ENCODE results near the gene GRIFIN. TPM values are rescaled to one million over a fixed set of nuclear protein-coding genes. Genes with fewer than 3 reads are reported as not detected.

The GRIFIN gene
- polyA plus RNA-seq, 2 of the 4 experiments (the other 2 are of a cell fraction), result not detected

DNA sequence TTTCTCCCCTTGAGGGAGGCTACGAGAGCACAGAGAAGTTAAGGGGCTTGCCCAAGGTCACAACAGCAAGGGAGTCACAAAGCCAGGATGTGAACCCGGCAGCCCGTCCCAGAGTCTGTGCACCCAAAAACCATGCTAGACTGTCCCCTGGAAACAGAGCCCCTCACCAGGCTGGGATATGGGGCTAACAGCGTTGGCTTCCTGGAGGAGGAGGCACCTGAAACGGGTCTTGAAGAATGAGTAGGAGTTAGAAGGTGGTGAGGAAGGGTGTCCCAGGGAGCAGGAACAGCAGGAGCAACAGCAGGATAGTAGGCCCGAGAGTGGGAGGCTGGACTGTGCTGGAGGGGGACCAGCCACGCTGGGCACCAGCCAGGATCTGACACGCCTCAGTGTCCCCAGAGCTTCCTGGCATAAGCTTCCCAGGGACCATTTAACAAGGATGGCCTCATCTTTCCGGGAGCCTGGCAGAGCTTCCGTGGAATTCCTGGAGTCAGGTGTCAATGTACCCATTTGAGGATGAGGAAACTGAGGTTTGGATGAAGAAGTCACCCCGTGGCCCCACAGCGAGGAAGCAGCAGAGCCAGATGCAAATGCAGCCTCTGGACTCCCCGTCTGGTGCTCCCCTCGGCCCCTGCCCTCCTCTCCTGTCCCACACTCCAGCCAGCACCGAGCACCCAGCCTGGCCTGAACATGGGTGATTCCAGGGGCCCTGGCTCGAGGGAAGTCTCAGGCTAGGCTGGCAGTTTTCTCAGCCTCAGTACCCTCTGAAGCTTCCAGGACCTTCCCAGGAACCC is 3.3 kb upstream of the GRIFIN start:
- no peak for FAIRE-seq
- no peak for DNase-seq (ENCODE audit: low read depth in 1 of 2, low spot score in 1 of 2)
- POLR2A ChIA-PET, result no interaction called here
- TF ChIP-seq SREBF2 (IDR thresholded peaks at IDR 0.05) (no peak), ZFP36 (IDR thresholded peaks at IDR 0.05; ENCODE audit: borderline replicate concordance, partially characterized antibody) (peak; percentile 47)
- WGBS (ENCODE audit: missing lambda C conversion rate), result 81% methylated on average over 16 of the region's 16 CpGs
- Histone ChIP-seq H3K9me3 (peaks cover 11% of the 10 kb centered on the region; the same call in 2 of the 3 replicates), H3K4me3 (no peak overlapping the region), H3K4me1 (peaks cover 10% of the 10 kb centered on the region; the same call in 1 of the 3 replicates), H3K27ac (no peak overlapping the region), H3K4me2 (no peak overlapping the region)
- no peak for ATAC-seq
- CTCF ChIA-PET, result interaction anchor here (1.0 to 5.9 kb wide), 9 partner anchors 10 to 231 kb away, joined by 3 to 45 read pairs (median 7); no protein-coding TSS in a partner anchor

DNA sequence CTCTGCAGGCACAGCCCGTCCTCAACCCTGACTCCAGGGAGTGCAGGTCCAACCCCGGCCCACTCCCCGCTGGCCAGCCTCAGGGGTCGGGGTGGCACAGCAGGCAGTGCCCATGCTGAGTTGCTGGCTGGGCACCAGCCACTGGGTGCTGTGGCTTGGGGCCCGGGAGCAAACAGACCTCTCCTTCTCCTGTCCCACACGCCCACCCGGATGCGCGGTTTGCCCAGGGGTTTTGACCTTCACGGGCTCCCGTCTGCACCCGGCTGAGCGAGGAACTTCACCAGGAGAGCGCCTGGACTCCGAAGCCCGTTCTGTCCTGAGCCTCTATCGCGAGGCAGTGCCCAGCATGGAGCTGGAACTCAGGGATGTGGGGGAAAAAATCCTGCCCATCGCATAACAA is 2.6 kb upstream of the GRIFIN start:
- DNase-seq (ENCODE audit: low read depth in 1 of 2, low spot score in 1 of 2), result no peak
- Histone ChIP-seq H3K4me1 (peaks cover 10% of the 10 kb centered on the region; the same call in 1 of the 3 replicates), H3K9me3 (peaks cover 11% of the 10 kb centered on the region; the same call in 2 of the 3 replicates), H3K27ac (peak overlapping the region in 1 of 2 experiments; percentile 76; a peak in 2 of 6 replicates), H3K4me3 (no peak overlapping the region), H3K4me2 (no peak overlapping the region)
- TF ChIP-seq POLR2AphosphoS2 (conservative IDR thresholded peaks at IDR 0.05; ENCODE audit: low read length) (no peak), NR3C1 (IDR thresholded peaks at IDR 0.05) (no peak), RAD21 (conservative IDR thresholded peaks at IDR 0.05 in 1 of 2, IDR thresholded peaks at IDR 0.05 in 1 of 2) (no peak), ESRRA (IDR thresholded peaks at IDR 0.05; ENCODE audit: borderline replicate concordance, low read length) (no peak), KDM1A (IDR thresholded peaks at IDR 0.05; ENCODE audit: low read depth) (no peak), CHD2 (IDR thresholded peaks at IDR 0.05; ENCODE audit: low read length, partially characterized antibody) (no peak), POLR2A (IDR thresholded peaks at IDR 0.05; ENCODE audit: low read length) (no peak), HOXB5 (CRISPR knock-in tag; IDR thresholded peaks at IDR 0.05) (no peak), RCOR1 (IDR thresholded peaks at IDR 0.05; ENCODE audit: low read depth, low read length) (no peak), ZNF302 (CRISPR knock-in tag; IDR thresholded peaks at IDR 0.05) (no peak), CBX8 (IDR thresholded peaks at IDR 0.05) (no peak), ZFP36 (IDR thresholded peaks at IDR 0.05; ENCODE audit: borderline replicate concordance, partially characterized antibody) (no peak), RNF2 (IDR thresholded peaks at IDR 0.05; ENCODE audit: borderline replicate concordance, low read depth) (no peak)
- TF ChIP-seq, protein P1, sequence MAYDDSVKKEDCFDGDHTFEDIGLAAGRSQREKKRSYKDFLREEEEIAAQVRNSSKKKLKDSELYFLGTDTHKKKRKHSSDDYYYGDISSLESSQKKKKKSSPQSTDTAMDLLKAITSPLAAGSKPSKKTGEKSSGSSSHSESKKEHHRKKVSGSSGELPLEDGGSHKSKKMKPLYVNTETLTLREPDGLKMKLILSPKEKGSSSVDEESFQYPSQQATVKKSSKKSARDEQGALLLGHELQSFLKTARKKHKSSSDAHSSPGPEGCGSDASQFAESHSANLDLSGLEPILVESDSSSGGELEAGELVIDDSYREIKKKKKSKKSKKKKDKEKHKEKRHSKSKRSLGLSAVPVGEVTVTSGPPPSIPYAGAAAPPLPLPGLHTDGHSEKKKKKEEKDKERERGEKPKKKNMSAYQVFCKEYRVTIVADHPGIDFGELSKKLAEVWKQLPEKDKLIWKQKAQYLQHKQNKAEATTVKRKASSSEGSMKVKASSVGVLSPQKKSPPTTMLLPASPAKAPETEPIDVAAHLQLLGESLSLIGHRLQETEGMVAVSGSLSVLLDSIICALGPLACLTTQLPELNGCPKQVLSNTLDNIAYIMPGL (CRISPR knock-in tag; IDR thresholded peaks at IDR 0.05; ENCODE audit: borderline replicate concordance), result no peak
- TF ChIP-seq, protein P2, sequence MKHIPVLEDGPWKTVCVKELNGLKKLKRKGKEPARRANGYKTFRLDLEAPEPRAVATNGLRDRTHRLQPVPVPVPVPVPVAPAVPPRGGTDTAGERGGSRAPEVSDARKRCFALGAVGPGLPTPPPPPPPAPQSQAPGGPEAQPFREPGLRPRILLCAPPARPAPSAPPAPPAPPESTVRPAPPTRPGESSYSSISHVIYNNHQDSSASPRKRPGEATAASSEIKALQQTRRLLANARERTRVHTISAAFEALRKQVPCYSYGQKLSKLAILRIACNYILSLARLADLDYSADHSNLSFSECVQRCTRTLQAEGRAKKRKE (CRISPR knock-in tag; IDR thresholded peaks at IDR 0.05; ENCODE audit: low read depth), result no peak
- TF ChIP-seq, protein P3, sequence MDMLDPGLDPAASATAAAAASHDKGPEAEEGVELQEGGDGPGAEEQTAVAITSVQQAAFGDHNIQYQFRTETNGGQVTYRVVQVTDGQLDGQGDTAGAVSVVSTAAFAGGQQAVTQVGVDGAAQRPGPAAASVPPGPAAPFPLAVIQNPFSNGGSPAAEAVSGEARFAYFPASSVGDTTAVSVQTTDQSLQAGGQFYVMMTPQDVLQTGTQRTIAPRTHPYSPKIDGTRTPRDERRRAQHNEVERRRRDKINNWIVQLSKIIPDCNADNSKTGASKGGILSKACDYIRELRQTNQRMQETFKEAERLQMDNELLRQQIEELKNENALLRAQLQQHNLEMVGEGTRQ (IDR thresholded peaks at IDR 0.05), result no peak
- TF ChIP-seq, protein P4, sequence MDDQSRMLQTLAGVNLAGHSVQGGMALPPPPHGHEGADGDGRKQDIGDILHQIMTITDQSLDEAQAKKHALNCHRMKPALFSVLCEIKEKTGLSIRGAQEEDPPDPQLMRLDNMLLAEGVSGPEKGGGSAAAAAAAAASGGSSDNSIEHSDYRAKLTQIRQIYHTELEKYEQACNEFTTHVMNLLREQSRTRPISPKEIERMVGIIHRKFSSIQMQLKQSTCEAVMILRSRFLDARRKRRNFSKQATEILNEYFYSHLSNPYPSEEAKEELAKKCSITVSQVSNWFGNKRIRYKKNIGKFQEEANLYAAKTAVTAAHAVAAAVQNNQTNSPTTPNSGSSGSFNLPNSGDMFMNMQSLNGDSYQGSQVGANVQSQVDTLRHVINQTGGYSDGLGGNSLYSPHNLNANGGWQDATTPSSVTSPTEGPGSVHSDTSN (IDR thresholded peaks at IDR 0.05), result no peak
- TF ChIP-seq, protein P5, sequence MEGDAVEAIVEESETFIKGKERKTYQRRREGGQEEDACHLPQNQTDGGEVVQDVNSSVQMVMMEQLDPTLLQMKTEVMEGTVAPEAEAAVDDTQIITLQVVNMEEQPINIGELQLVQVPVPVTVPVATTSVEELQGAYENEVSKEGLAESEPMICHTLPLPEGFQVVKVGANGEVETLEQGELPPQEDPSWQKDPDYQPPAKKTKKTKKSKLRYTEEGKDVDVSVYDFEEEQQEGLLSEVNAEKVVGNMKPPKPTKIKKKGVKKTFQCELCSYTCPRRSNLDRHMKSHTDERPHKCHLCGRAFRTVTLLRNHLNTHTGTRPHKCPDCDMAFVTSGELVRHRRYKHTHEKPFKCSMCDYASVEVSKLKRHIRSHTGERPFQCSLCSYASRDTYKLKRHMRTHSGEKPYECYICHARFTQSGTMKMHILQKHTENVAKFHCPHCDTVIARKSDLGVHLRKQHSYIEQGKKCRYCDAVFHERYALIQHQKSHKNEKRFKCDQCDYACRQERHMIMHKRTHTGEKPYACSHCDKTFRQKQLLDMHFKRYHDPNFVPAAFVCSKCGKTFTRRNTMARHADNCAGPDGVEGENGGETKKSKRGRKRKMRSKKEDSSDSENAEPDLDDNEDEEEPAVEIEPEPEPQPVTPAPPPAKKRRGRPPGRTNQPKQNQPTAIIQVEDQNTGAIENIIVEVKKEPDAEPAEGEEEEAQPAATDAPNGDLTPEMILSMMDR (IDR thresholded peaks at IDR 0.05), result no peak
- TF ChIP-seq, protein P6, sequence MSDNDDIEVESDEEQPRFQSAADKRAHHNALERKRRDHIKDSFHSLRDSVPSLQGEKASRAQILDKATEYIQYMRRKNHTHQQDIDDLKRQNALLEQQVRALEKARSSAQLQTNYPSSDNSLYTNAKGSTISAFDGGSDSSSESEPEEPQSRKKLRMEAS (IDR thresholded peaks at IDR 0.05), result no peak
- 82% methylated on average over 17 of the region's 19 CpGs for WGBS (ENCODE audit: missing lambda C conversion rate)
- ChIA-PET POLR2A (no interaction called here), CTCF (interaction anchor here (0.8 to 5.9 kb wide), 22 partner anchors 8 to 232 kb away, joined by 3 to 45 read pairs (median 4); no protein-coding TSS in a partner anchor)
- FAIRE-seq, result no peak
- no peak for ATAC-seq

Data from A549 (cell line).